HG03565 (cell line): Measurements from ENCODE around the gene GUCD1.

ENCODE experiments used
- ATAC-seq: cut with Tn5 transposase; IDR thresholded peaks from one replicate; pipeline ENCODE4 v1.9.1; 2021; ENCODE audit warnings: mild to moderate bottlenecking, moderate library complexity; ENCODE audit not compliant: unreplicated experiment

GUCD1 gene

DNA sequence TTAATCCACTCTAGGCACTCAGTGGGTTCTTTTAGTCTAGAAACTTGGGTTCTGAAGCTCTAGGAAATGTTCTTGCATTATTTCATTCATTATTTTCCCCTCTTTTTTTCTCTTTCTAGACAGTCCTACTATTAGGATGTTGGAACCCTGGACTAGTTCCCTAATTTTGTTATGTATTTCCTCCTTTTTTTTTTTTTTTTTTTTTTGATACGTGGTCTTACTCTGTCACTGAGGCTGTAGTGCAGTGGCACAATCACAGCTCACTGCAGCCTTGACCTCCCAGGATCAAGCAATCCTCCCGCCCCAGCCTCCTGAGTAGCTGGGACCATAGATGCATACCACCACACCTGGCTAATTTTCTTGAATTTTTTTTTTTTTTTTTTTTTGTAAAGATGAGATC, 50.4 kb downstream of the GUCD1 start:
- no peak for ATAC-seq

DNA sequence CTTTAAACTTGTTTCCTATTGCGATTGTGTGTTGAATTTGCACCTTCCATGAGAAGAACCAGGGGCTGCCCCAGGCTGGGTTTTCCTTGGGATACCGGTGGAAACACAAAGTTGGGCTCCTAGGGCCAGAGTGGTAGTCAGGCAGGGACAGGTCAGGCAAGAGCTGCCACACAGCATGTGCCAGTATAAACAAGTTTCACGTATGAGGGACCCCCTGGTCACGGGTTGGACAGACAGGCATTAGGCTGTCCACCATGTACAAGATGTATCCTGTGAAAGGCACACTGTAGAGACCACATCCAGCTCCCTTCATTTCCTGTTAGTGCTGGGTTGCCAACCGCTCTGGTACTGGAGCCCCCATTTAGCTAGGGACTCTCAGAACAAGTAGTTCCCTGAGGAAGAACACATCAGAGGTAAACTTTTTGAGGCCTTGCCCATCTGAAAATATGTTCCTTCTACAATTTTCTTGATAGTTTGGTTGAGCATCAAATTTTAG, 51.0 kb downstream of the GUCD1 start:
- no peak for ATAC-seq

- ATAC-seq: peak; percentile 39
These were observed 51.6 kb downstream of the GUCD1 start for GRCh38 chr22:24503137-24503842.

GRCh38 chr22:24502541-24502940, 52.4 kb downstream of the GUCD1 start:
- ATAC-seq: no peak

GRCh38 chr22:24502034-24502433, 52.9 kb downstream of the GUCD1 start:
- no peak for ATAC-seq

DNA sequence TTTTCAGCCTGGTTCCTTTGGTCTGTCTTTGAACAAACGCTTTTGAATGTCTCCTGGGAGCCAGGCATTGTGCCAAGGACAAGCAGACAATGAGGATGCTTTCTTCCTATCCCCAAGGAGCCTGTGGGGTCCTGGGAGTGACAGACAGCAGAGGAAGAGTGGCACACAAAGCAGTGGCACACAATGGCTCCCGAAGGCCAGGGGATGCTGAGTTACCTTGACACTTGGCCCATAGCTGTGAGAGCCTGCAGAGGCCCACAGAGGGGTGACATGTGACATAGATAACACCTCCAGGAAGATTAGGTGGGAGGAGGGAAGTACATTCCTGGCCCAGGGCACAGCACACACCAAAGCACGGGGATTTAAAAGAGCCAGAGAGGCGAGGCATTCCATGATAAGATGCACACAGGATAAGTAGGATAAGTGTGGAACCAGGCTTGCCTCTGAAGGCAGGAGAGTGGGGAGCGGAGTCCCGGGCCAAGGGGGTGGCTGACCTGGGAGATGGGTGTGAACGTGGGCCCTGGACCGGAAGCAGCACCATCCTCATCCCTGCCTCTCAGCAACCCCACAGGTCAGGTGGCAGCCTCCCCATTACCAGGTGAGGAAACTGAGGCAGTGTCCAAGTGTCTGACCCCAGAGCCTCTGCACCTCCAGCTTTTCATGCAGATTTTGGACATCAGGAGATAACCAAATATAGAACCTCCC, 53.5 kb downstream of the GUCD1 start:
- ATAC-seq: no peak

DNA sequence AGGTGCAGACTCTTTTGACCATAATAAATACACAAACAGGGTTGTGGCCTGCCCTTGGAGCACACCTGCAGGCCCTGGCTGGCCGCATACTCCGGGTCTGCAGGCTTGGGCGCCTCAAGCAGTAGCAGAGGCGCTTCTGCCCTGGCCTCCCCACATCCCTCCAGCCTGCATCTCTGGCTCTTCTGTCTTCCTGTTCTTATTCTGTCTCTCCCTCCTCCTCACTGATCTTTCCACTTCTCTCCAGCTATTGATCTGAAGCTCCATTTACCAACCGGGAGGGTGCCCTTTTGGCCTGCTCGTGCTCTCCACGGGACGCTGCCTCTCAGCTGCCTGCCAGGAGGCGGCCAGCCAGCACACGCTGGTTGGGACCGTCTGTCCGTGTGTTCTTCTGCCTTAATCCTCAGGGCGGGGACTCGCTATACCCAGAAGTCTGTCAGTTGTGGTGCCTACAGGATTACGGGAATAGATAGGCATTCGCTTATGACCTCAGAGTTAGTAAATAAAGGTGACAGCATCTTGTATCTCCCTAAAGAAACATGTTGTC, 54.6 kb downstream of the GUCD1 start:
- ATAC-seq: no peak

- no peak for ATAC-seq
These were observed 55.1 kb downstream of the GUCD1 start for GRCh38 chr22:24499706-24500276.

- no peak for ATAC-seq
These were observed 56.1 kb downstream of the GUCD1 start for GRCh38 chr22:24498824-24499223.

GRCh38 chr22:24497841-24498258, 57.1 kb downstream of the GUCD1 start:
- no peak for ATAC-seq

GRCh38 chr22:24496661-24497060, 58.3 kb downstream of the GUCD1 start:
- no peak for ATAC-seq

- no peak for ATAC-seq
These were observed 58.7 kb downstream of the GUCD1 start for GRCh38 chr22:24496234-24496633.

DNA sequence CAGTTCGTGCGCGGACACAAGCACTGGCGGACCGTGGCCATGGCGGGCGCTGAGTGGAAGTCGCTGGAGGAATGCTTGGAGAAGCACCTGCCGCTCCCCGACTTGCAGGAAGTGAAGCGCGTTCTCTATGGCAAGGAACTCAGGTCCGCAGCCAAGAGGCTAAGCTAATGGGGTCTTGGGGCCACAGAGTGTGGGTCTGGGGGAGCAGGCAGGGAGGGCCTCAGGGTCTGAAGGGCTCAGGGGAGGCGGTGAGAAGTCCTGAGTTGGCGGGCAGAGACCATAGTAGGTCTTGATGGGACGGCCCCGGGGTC, 59.6 kb downstream of the GUCD1 start:
- ATAC-seq: no peak

DNA sequence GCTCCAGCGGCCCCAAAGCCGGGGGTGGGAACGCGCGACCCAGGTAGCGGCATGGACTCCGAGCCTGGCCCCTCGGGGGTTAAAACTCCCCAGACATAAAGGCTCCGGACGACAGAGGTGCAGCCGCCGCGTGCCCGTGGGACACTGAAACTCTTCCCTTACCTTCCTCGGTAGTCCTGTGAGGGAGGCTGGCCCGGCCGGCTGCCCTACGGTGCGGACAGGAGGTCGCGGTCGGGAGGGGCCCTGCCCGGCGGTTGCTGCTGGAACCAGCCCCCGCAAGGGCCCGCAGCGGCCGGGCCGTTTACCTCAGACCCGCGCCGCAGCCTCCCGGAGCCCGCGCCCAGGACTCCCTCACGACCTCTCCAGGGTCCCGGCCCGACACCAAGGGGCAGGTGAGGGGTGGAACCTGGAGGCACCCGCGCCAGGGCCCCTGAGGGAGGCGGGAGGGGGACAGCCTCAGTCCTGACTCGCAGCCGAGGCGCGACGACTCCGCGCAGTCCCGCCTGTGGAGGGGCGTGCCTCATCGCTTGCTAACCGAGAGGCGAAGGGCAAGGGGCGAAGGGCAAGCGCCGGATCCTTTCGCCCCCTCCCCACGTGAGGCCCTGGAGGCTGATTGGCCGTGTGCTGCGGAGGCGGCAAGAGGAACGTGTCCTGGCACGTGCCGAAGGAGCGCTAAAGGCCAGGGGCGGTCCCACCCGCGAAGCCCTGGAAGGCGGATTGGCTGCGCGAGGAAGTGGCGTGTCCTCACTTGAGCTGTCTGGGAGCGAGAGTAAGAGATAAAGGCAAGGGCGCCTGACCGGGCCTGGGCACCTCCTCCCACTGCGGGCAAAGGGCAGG, 60.2 kb downstream of the GUCD1 start, which contains the start of gene UPB1:
TSS of gene UPB1 (plus strand) at position 805 of the 837 bp plus-strand sequence. CDS start 72 bp downstream, outside the sequence.
- ATAC-seq: no peak

GRCh38 chr22:24494167-24494527, 60.8 kb downstream of the GUCD1 start:
- ATAC-seq: no peak

GRCh38 chr22:24492391-24492790, 62.5 kb downstream of the GUCD1 start:
- ATAC-seq: no peak
